GM18505 (cell line): ENCODE data around the gene SUPT4H1.

ENCODE experiments used
- ATAC-seq: cut with Tn5 transposase; IDR thresholded peaks from one replicate; pipeline ENCODE4 v1.9.1; 2021; ENCODE audit not compliant: unreplicated experiment
- POLR2A ChIP-seq: IDR thresholded peaks from 4 replicates; pipeline ENCODE4 v1.6.1; 2011; ENCODE audit warnings: borderline replicate concordance; ENCODE audit not compliant: insufficient read depth, insufficient read length; ENCODE audit errors: extremely low read depth

Gene SUPT4H1

GRCh38 chr17:58313815-58314705, 37.9 kb downstream of the SUPT4H1 start:
- ATAC-seq, result no peak
- no peak for TF ChIP-seq POLR2A

- no peak for TF ChIP-seq POLR2A
These were observed 39.2 kb downstream of the SUPT4H1 start for GRCh38 chr17:58312829-58313228.

GRCh38 chr17:58312021-58312630, 39.9 kb downstream of the SUPT4H1 start:
- no peak for ATAC-seq
- no peak for TF ChIP-seq POLR2A

More at GRCh38 chr17:58312829-58313228, 39.2 kb downstream of the SUPT4H1 start:
- no peak for ATAC-seq

GRCh38 chr17:58311429-58311894, 40.5 kb downstream of the SUPT4H1 start:
- TF ChIP-seq POLR2A, result no peak
- ATAC-seq, result no peak

GRCh38 chr17:58310511-58311428, 41.2 kb downstream of the SUPT4H1 start:
- no peak for TF ChIP-seq POLR2A
- ATAC-seq, result no peak

- TF ChIP-seq POLR2A, result no peak
- ATAC-seq, result no peak
These were observed 42.1 kb downstream of the SUPT4H1 start for GRCh38 chr17:58309918-58310259.

- no peak for ATAC-seq
- TF ChIP-seq POLR2A, result no peak
These were observed 42.8 kb downstream of the SUPT4H1 start for GRCh38 chr17:58308985-58309917.

GRCh38 chr17:58308173-58308984, 43.6 kb downstream of the SUPT4H1 start:
- TF ChIP-seq POLR2A, result no peak
- ATAC-seq, result no peak

GRCh38 chr17:58307468-58308172, 44.4 kb downstream of the SUPT4H1 start:
- no peak for ATAC-seq
- TF ChIP-seq POLR2A, result no peak

- TF ChIP-seq POLR2A, result no peak
- ATAC-seq, result no peak
These were observed 45.7 kb downstream of the SUPT4H1 start for GRCh38 chr17:58306131-58306951.
